NCI-H748 treated with DMSO at 0.1 percent for 48 hours (cell line): Measurements from ENCODE around the gene GPER1.

ENCODE experiments used
- DNase-seq: peaks from one replicate; lab custom pipeline; 2025; lab: John Stamatoyannopoulos, UW

The GPER1 gene

GRCh38 chr7:1053816-1054370, 34.0 kb upstream of the GPER1 start:
- DNase-seq = no peak

GRCh38 chr7:1054438-1054837, 33.5 kb upstream of the GPER1 start:
- DNase-seq = no peak

GRCh38 chr7:1054861-1055450, 33.0 kb upstream of the GPER1 start:
- DNase-seq = no peak

- no peak for DNase-seq
Measured at GRCh38 chr7:1055491-1055955, 32.4 kb upstream of the GPER1 start.

GRCh38 chr7:1055956-1056784, 31.7 kb upstream of the GPER1 start:
- DNase-seq = no peak

- DNase-seq = no peak
Measured at GRCh38 chr7:1056785-1057410, 31.0 kb upstream of the GPER1 start.

- no peak for DNase-seq
Measured at GRCh38 chr7:1057416-1058291, 30.3 kb upstream of the GPER1 start.

GRCh38 chr7:1058311-1058710, 29.6 kb upstream of the GPER1 start:
- DNase-seq = no peak

GRCh38 chr7:1058821-1059199, 29.1 kb upstream of the GPER1 start:
- DNase-seq = no peak

GRCh38 chr7:1059200-1060091, 28.5 kb upstream of the GPER1 start:
- no peak for DNase-seq

GRCh38 chr7:1060315-1061072, 27.4 kb upstream of the GPER1 start:
- DNase-seq = no peak

GRCh38 chr7:1061180-1061579, 26.7 kb upstream of the GPER1 start:
- no peak for DNase-seq

GRCh38 chr7:1062296-1063294, 25.3 kb upstream of the GPER1 start:
- no peak for DNase-seq

GRCh38 chr7:1063361-1063760, 24.6 kb upstream of the GPER1 start:
- DNase-seq = no peak

GRCh38 chr7:1064581-1064980, 23.3 kb upstream of the GPER1 start:
- no peak for DNase-seq

- DNase-seq = no peak
Measured at GRCh38 chr7:1065263-1065584, 22.7 kb upstream of the GPER1 start.

GRCh38 chr7:1065585-1066241, 22.2 kb upstream of the GPER1 start:
- DNase-seq = peak; percentile 34

- DNase-seq = no peak
Measured at GRCh38 chr7:1066242-1066588, 21.7 kb upstream of the GPER1 start.

- no peak for DNase-seq
Measured at GRCh38 chr7:1068013-1068412, 19.9 kb upstream of the GPER1 start.
